Stimulated activated CD4-positive, alpha-beta T cell treated with anti-CD3 and anti-CD28 coated beads, Interleukin-15, amount 100 ng/mL, for 1 hour (primary cell): ENCODE data around the gene SURF2.

ENCODE experiments used
- DNase-seq, 2 donors: peaks; one replicate each; pipeline ENCODE4 v3.0.0-alpha.2; 2020; ENCODE audit warnings: low read depth in 1 of 2, low spot score in 1 of 2

The SURF2 gene

GRCh38 chr9:133397370-133397769, 41.0 kb downstream of the SURF2 start:
- no peak for DNase-seq

DNA sequence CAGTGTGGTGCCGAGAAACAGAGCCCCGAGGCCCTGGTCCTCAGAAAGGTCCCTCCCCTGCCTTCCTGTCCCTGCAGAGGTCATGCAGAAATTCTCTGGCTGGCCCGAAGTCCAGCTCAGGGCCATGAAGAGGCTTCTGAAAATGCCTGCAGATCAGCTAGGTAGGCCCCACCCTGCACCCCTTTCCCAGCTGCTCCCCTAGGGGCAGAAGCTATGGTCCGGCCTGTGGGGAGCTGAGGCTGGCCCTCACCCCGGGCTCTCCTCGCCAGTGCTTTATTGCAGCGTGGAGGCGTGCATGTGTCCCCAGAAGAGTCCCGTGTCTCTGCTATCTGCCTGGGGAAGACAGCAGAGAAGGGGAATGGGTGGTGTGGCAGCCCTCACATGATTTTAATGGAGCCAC, 41.5 kb downstream of the SURF2 start:
- DNase-seq = no peak

DNA sequence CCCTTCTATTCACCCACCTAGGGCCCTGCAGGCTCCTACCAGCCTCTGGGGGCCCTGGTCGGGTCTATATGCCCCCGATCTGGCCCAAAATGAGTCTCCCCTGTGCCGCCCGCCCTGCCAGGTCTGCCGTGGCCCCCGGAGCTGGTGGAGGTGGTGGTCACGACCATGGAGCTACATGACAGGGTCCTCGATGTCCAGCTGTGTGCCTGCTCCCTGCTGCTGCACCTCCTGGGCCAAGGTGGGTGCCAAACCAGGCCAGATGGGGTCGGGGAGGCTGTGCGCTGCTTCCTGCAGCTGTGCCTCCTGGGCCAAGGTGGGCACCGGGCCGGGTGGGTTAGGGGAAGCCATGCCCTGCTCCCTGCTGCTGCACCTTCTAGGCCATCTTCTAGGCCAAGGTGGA, 43.9 kb downstream of the SURF2 start:
- DNase-seq = no peak

DNA sequence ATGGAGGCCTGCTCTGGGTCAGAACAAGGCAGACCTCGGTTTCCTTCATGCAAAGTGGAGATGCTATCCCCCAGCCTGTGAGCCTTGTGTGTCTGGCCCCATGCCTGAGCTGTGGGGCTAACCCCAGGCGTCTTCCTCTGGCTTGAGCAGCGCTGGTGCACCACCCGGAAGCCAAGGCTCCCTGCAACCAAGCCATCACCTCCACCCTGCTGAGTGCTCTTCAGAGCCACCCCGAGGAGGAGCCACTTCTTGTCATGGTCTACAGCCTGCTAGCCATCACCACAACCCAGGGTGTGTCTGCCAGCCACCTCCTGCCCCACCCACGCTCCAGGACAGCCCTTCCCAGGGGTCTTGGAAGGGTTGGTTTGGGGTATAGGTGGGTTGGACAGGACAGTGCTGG, 45.2 kb downstream of the SURF2 start:
- DNase-seq = no peak

DNA sequence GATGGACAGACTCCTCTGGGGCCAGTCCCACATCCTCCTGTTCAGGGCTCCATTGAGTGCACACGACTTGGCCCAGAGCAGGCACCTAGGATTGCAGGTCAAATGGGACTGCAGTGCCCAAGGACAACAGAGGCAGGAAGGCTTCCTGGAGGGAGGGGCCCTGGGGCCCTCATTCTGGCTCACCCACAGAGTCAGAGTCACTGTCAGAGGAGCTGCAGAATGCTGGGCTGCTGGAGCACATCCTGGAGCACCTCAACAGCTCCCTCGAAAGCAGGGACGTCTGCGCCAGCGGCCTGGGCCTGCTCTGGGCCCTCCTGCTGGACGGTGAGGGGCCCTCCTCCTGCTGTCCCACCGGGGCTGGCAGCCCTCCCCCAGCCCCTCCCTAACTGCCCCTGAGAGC, 46.3 kb downstream of the SURF2 start:
- no peak for DNase-seq

DNA sequence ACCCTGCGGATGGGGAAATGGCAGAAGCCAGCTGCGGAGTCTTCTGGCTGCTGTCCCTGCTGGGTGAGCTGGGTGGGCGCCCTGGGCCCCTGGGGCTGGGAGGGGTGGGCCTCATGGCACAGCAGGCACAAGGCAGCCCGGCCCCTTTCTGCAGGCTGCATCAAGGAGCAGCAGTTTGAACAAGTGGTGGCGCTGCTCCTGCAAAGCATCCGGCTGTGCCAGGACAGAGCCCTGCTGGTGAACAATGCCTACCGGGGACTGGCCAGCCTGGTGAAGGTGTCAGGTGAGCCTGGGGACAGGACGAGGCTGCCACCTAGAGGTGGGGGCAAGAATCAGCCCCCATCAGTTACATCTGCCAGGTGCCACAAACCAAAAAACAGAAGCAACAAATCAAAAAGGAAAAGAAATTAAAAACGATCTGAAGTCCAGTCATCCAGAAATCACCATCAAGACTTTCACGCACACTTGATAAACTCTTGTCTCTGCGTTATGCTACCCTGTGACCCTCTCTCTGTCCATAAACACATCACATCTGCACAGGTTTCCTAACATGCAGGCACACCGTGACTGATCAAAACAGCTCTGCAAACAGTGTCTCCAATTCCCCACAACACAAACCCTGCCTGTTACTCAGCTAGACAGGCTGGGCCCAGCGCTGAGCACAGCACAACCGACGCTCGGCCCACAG, 47.6 kb downstream of the SURF2 start:
- DNase-seq = peak; percentile 37 to 49

DNA sequence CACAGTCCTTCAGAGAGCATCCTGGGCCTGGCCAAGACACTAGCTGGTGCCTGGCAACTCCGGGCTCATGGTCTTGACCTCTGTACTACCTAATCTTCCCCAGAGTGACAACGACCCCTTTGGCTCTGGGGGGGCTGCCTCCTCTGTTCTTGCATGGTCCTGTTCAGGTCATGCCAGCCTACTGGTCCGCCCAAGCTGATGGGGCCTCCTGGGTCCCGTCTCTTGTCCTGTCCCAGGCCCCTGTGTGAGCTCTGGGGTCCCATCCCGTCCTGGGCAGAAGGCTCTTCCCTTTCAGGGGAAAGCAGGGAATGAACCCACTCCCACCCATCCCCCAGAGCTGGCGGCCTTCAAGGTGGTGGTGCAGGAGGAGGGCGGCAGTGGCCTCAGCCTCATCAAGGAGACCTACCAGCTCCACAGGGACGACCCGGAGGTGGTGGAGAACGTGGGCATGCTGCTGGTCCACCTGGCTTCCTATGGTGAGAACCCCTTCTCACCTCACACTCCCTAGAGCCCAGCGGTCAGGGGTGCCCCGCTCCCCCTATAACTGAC, 48.2 kb downstream of the SURF2 start:
- DNase-seq = no peak

GRCh38 chr9:133405508-133406438, 49.4 kb downstream of the SURF2 start:
- DNase-seq = no peak

DNA sequence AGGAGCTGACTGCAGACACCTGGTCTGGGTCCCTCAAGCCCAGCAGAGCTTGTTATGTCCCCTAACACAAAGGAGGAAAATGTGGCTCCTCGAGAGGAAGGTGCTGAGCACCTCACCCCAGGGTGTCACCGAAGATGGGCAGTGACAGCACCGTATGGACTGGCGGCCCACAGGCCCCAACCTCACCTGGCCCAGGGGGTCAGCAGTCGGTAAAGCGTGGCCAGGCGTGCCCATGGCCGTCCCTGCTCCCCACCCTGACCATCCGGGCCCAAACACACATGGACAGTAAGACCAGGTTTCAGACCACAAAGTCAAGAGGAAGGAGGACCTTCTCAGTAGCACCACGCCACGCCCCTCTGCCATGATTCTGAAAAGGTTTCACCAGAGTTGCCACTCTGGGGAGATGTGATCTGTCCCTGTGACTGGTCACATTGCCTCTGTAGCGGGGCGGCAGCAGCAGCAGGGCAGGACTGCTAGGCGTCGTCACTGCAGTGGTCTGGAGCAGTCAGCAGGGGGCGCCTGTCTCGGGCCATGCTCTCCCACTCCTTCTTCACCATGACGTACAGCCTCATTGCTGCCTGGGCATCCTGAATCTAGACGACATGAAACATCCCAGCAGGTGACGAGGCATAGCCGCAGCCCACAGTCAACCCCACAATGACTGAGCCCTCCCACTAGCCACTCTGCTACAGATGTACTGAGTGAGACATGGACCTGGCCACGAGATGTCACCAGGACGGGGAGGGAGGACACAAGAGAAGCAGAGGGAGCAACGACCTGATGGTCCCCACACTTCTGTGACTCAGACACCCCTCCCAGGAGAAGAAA, 50.3 kb downstream of the SURF2 start:
- DNase-seq = peak; percentile 57 to 74

- DNase-seq = no peak
Observed at GRCh38 chr9:133408042-133408441, 51.7 kb downstream of the SURF2 start.
